Amniotic stem cell (primary cell): Measurements from ENCODE around the gene CALN1.
"Not testable (repeated sequence)": the region's sequence is repeated elsewhere in the genome, so short reads cannot be mapped to it uniquely, and the experiment has no call there.

Source experiments
- DNase-seq: peaks from one replicate; lab custom pipeline; 2025; lab: John Stamatoyannopoulos, UW

CALN1 gene

GRCh38 chr7:71976645-71977044 is 435.5 kb downstream of the CALN1 start:
- DNase-seq: no peak

GRCh38 chr7:71974611-71975010 is 437.5 kb downstream of the CALN1 start:
- no peak for DNase-seq

DNA sequence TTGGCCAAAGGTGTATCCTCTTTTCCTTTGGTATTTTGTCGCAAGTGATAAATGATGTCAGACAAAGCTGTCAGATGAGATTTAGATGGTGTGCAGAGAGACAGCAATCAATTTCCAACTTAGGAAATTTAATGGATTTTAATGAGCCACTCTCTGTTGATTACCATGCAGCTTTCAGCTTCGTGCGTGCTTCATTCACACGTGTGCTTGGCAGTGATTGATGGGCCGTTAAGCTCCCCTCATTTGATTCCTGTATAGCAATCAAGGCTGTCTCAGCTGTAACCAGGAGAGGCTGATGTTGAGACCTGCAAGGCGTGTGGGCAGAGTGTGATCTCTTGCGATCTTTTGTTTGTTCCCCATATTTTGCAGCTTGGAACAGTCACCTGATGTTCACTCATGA is 439.6 kb downstream of the CALN1 start:
- DNase-seq: no peak

- no peak for DNase-seq
These were observed 441.4 kb downstream of the CALN1 start for GRCh38 chr7:71970725-71971124.

GRCh38 chr7:71962636-71963035 is 449.5 kb downstream of the CALN1 start:
- DNase-seq: no peak

GRCh38 chr7:71961283-71961682 is 450.9 kb downstream of the CALN1 start:
- no peak for DNase-seq

DNA sequence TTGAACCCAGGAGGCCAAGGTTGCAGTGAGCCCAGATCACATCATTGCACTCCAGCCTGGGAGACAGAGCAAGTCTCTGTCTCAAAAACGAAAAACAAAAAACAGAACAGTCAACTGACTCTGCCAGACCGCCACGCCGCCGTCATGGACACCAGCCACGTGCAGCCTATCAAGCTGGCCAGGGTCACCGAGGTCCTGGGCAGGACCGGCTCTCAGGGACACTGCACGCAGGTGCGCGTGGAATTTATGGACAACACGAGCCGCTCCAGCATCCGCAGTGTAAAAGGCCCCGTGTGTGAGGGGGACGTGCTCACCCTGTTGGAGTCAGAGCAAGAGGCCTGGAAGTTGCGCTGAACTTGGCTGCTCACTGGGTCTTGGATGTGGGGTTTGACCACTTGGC is 470.0 kb downstream of the CALN1 start:
- no peak for DNase-seq

DNA sequence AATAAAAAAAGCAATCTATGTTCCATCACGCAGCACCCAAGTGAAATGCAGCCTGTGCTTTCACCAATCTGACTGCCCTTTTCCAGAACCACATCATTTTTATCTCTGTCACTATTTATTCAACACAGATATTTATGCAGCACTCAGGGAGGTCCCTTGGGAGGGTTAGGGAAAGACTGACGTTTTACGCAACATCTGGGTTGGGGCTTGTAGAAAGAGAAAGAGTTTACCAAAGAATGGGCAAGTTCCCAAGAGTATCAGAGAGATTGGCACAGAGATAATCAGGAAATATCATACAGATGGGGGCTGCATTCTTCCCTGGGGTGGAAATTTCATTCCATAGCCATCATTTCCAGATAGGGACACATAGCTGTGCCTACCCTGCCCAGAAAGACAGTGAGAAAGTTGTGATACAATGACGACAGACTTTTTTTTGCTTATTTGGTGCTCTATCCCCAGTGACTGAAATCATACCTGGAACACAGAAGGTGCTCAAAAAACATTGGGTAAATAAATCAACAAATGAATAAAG is 474.2 kb downstream of the CALN1 start:
- DNase-seq: no peak

DNA sequence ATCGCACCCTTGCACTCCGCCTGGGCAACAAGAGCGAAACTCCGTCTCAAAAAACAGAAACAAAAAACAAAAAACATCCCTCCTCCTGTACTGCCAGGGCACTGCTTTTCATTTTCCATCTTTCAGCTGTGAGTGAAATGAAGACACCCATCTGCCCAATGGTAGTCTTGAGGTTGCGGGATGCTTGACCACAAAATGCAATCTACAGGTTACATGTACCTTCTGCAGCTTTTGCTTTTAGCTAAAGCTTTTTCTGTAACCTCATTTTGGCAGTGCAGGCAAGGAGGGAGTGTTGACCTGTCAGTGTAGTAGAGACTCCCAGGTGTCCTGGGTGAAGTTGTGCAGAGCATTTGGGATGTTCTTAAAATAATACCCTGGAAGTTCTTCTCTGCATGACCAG is 476.5 kb downstream of the CALN1 start:
- DNase-seq: no peak

DNA sequence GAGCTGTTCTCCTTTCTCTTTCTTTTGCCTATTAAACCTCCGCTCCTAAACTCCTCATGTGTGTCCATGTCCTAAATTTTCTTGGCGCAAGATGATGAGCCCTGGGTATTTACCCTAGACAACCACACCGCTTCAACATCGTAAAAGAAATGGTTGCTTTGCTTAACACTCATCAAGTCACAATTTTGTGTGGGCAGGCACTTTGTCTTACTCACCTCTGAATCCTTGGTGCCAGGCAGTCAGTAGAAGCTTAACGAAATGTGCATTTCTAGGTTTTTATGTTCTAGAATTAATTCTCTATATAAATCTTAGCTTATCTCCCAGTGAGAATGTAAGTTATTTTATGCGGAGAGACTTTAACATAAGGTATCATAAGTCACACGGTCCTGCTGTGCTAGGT is 478.7 kb downstream of the CALN1 start:
- DNase-seq: no peak

DNA sequence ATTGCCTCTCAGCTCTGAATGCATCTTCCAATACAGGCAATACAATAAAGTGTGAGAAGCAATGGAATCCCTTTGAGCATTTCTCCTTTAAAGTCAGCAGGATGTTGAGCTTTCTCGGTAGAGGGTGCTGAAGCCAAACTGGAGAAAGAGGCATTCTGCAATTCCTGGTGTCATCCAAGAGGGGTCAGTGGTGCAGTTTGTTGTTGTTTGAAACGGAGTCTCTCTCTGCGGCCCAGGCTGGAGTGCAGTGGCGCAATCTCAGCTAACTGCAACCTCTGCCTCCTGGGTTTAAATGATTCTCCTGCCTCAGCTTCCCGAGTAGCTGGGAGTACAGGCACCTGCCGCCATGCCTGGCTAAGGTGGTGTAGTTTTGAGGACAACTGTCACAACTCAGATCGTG is 486.5 kb downstream of the CALN1 start:
- no peak for DNase-seq

DNA sequence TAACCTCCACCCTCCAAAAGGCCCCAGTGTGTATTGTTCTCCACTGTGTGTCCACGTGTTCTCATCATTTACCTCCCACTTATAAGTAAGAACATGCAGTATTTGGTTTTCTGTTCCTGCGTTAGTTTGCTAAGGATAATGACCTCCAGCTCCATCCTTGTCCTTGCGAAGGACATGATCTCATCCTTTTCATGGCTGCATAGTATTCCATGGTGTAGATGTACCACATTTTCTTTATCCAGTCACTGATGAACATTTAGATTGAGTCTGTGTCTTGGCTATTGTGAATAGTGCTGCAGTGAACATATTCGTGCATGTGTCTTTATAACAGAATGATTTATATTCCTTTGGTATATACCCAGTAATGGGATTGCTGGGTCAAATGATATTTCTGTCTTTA is 497.9 kb downstream of the CALN1 start:
- DNase-seq: not testable (repeated sequence)

DNA sequence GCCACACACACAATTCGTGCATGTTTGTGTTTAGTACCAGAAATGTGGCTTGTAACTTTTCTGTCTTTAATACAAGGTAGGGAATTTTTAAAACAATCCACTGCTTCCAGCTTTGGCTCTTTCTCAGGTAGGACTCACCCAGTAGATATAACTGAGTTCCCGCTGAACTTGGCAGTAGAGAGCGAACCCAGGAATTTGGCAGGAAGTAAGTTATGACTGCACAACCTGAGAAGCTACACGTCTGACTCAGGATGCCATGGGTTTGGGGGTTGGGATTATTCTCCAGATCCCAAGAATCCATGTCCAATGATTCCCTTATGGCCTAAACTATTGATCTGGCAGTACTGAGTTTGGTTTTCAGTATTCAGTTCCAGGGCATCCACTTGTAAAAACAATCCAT is 499.7 kb downstream of the CALN1 start:
- DNase-seq: no peak

GRCh38 chr7:71911051-71911450 is 501.1 kb downstream of the CALN1 start:
- DNase-seq: no peak

DNA sequence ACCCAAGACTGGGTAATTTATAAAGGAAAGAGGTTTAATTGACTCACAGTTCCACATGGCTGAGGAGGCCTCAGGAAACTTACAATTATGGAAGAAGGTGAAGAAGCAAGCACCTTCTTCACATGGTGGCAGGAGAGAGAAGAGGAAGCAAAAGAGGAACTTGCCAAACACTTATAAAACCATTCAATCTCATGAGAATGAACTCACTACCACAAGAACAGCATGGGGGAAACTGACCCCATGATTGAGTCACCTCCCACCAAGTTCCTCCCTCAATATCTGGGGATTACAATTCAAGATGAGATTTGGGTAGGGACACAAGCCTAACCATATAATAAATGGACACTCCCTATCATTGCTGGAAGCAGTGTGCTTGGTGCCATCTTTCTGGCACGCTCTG is 506.3 kb downstream of the CALN1 start:
- DNase-seq: no peak

DNA sequence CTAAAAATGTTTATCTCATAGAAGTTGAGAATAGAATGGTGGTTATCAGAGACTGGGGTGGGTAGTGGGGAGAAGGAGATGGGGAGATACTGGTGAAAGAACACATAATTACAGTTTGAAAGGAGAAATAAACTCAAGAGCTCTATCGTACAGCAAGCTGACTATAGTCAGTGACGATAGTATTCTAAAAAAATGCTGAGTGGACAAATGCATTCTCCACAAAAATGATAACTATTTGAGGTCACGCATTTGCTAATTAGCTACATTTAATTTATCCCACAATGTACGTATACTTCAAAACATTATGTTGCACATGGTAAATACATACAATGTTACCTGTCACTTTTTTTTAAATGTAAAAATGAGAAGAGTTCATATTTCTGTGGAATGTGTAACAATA is 507.7 kb downstream of the CALN1 start:
- no peak for DNase-seq

GRCh38 chr7:71900556-71900955 is 511.6 kb downstream of the CALN1 start:
- DNase-seq: no peak

GRCh38 chr7:71896535-71896934 is 515.6 kb downstream of the CALN1 start:
- no peak for DNase-seq

DNA sequence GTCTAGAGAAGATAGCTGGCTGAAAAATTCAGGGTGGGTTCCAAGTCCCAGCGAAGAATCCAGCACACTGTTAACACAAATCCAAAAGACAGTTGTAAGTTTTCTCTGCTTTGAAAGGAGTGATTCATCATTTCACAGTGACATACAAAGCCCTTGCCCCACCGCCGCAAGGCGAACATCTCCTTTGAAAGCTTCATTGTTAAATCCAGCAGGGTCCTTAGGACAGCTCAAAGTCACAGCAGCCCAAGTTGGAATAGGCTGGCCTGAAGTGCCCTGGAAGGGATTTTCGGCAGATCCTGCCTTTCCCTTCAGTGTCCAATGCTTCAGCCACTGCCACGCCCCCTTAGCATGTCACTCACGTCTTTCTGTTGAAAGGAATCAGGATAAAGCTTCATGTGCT is 526.1 kb downstream of the CALN1 start:
- no peak for DNase-seq

DNA sequence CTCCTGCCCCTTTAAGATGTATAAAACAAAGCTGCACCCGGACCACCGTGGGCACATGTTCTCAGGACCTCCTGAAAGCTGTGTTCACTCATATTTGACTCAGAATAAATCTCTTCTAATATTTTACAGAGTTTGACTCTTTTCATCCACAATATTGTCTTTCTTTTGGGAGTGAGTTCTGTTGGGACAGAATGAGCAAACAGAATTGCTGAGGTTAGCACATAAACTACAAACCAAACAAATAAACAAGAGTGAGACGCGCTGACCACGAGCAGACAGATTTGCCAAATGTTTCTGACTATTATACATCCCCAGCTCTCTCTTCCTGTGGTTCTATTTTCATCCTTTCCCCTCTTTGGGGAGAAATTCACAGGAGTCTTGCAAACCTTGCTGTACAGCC is 526.7 kb downstream of the CALN1 start:
- no peak for DNase-seq

DNA sequence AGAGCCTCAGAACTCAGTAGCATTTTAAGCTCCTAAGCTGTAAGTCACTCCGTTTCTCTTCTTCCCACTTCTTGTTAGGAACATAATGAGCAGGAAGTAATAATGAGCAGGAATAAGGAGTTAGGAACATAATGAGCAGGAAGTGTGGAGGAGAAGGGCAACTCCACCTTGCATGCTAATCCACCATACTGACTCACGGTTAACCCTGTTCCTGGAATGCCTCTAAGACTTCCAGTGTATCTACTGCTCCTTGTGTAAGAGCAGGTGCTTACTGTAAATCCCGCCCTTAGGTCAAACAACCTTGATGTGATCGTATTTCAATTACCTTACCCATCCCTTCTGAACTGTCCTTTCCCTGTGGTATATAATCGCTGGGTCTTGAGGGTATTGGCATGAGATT is 528.7 kb downstream of the CALN1 start:
- no peak for DNase-seq

DNA sequence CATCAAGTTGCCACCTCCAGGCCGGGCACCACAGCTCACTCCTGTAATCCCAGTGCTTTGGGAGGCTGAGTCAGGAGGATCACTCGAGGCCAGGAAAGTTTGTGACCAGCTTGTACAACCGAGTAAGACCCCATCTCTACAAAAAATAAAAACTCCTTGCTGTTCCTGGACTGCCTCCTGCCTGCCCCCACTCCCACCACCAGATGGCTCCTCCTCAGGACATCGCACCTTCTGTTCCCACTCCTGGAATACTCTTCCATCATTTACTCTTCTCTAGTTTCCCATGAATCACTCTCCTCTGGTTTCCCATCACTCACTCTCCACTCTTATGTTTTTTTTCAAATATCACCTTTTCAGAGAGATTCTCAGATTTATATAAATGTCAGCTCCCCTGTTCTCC is 540.7 kb downstream of the CALN1 start:
- DNase-seq: no peak

GRCh38 chr7:71870812-71871211 is 541.3 kb downstream of the CALN1 start:
- no peak for DNase-seq

DNA sequence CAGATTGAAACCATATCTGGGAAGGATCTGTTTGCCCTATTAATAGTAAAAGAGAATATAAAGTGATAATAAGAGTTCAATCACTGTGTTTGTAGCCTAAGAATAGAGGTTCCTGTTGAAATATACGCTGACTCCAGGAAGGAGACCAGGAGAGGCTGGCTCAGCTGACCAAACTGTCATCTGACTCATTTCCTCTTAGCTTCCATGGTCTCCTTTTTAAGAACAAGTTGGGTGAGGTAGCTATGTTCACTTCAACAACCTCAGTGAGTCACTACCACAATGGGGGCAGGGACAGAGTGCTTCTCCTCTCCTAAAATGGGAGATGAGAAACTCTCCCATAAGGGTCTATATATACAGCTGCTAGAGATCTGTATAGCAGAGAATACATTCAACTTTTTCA is 543.3 kb downstream of the CALN1 start:
- no peak for DNase-seq

DNA sequence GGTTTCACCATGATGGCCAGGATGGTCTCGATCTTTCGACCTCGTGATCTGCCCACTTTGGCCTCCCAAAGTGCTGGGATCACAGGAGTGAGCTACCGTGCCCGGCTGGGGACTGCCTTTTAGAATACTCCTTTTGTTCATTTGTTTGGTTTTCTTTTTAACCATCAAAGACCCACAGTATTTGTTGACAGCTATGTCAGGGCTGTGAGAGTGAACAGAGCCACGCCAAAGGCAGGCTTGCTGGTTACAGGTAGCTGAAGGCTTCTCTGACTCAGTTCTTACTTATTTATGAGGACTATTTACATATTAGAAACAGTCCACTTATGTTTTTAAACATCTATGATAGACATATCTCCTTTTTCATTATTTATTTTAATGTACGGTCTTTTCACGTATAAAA is 544.5 kb downstream of the CALN1 start:
- DNase-seq: no peak
